Measurements from ENCODE around the gene SORCS2. TPM values are rescaled to one million over a fixed set of nuclear protein-coding genes. Genes with fewer than 3 reads are reported as not detected.

Gene SORCS2
- total and polyA plus RNA-seq, 2 experiments from 2014 or later = 0.92 to 6.9 TPM

GRCh38 chr4:7275490-7276154 is 83.3 kb downstream of the SORCS2 start:
- H3K4me3 ChIP-seq = no peak overlapping the region
- no peak for DNase-seq (ENCODE audit: low read depth in 1 of 2, low spot score in 1 of 2)
- no peaks in the 10 kb centered on the region for H3K27me3 ChIP-seq
- H3K9me3 ChIP-seq (ENCODE audit: low read depth) = no peaks in the 10 kb centered on the region
- H3K4me1 ChIP-seq (ENCODE audit: low read depth) = no peaks in the 10 kb centered on the region
- no peak overlapping the region for H3K27ac ChIP-seq
- TF ChIP-seq CTCF (IDR thresholded peaks at IDR 0.05; ENCODE audit: low read depth, low read length) = no peak
- no peaks in the 10 kb centered on the region for H3K36me3 ChIP-seq

GRCh38 chr4:7276515-7276914 is 84.2 kb downstream of the SORCS2 start:
- no peaks in the 10 kb centered on the region for H3K4me1 ChIP-seq (ENCODE audit: low read depth)
- no peak overlapping the region for H3K4me3 ChIP-seq
- no peaks in the 10 kb centered on the region for H3K27me3 ChIP-seq
- no peak overlapping the region for H3K27ac ChIP-seq
- H3K36me3 ChIP-seq = no peaks in the 10 kb centered on the region
- no peaks in the 10 kb centered on the region for H3K9me3 ChIP-seq (ENCODE audit: low read depth)
- no peak for TF ChIP-seq CTCF (IDR thresholded peaks at IDR 0.05; ENCODE audit: low read depth, low read length)
- peak in 1 of 2 donors; percentile 12 for DNase-seq (ENCODE audit: low read depth in 1 of 2, low spot score in 1 of 2)

- Histone ChIP-seq H3K4me3 (no peak overlapping the region), H3K36me3 (no peaks in the 10 kb centered on the region), H3K27ac (no peak overlapping the region), H3K4me1 (ENCODE audit: low read depth) (no peaks in the 10 kb centered on the region), H3K27me3 (no peaks in the 10 kb centered on the region), H3K9me3 (ENCODE audit: low read depth) (no peaks in the 10 kb centered on the region)
- no peak for DNase-seq (ENCODE audit: low read depth in 1 of 2, low spot score in 1 of 2)
- TF ChIP-seq CTCF (IDR thresholded peaks at IDR 0.05; ENCODE audit: low read depth, low read length) = no peak
These were observed 85.9 kb downstream of the SORCS2 start for GRCh38 chr4:7278071-7278765.

GRCh38 chr4:7278981-7279380 is 86.6 kb downstream of the SORCS2 start:
- H3K36me3 ChIP-seq = no peaks in the 10 kb centered on the region
- no peaks in the 10 kb centered on the region for H3K9me3 ChIP-seq (ENCODE audit: low read depth)
- TF ChIP-seq CTCF (IDR thresholded peaks at IDR 0.05; ENCODE audit: low read depth, low read length) = no peak
- no peaks in the 10 kb centered on the region for H3K27me3 ChIP-seq
- no peak overlapping the region for H3K27ac ChIP-seq
- no peak for DNase-seq (ENCODE audit: low read depth in 1 of 2, low spot score in 1 of 2)
- H3K4me1 ChIP-seq (ENCODE audit: low read depth) = no peaks in the 10 kb centered on the region
- no peak overlapping the region for H3K4me3 ChIP-seq

- no peak for TF ChIP-seq CTCF (IDR thresholded peaks at IDR 0.05; ENCODE audit: low read depth, low read length)
- H3K36me3 ChIP-seq = no peaks in the 10 kb centered on the region
- no peak for DNase-seq (ENCODE audit: low read depth in 1 of 2, low spot score in 1 of 2)
- no peak overlapping the region for H3K27ac ChIP-seq
- no peaks in the 10 kb centered on the region for H3K9me3 ChIP-seq (ENCODE audit: low read depth)
- H3K4me3 ChIP-seq = no peak overlapping the region
- no peaks in the 10 kb centered on the region for H3K27me3 ChIP-seq
- no peaks in the 10 kb centered on the region for H3K4me1 ChIP-seq (ENCODE audit: low read depth)
These were observed 87.6 kb downstream of the SORCS2 start for GRCh38 chr4:7279902-7280301.

Measured in cardiac muscle cell (in vitro differentiated cells and primary cell).